Measurements from ENCODE around the gene SNX18. TPM values are rescaled to one million over a fixed set of nuclear protein-coding genes. Genes with fewer than 3 reads are reported as not detected.
A peak's percentile ranks its signal among the peaks of the same experiment; 100 is the strongest.
"Not testable (repeated sequence)": the region's sequence is repeated elsewhere in the genome, so short reads cannot be mapped to it uniquely, and the experiment has no call there.

The SNX18 gene
- polyA plus RNA-seq (ENCODE audit: insufficient read length in 10 of 10): 10 to 100 TPM; 27.1 to 40.3 (median 34.6) TPM
- long read RNA-seq, donor 1, full-length matches to known transcripts: 11 of 29 reads
- long read RNA-seq, donor 1, partial matches to known transcripts: 7 of 29 reads
- long read RNA-seq, donor 1, other reads (novel, unspliced or antisense): 11 of 29 reads
- long read RNA-seq, donor 2, full-length matches to known transcripts: 11 of 37 reads
- long read RNA-seq, donor 2, partial matches to known transcripts: 20 of 37 reads
- long read RNA-seq, donor 2, other reads (novel, unspliced or antisense): 6 of 37 reads
- long read RNA-seq, donor 3: 0 reads
- long read RNA-seq, donor 4, full-length matches to known transcripts: 10 of 10 reads
- long read RNA-seq, donor 4, partial matches to known transcripts: 0 of 10 reads
- long read RNA-seq, donor 4, other reads (novel, unspliced or antisense): 0 of 10 reads
- long read RNA-seq, donor 5, full-length matches to known transcripts: 22 of 22 reads
- long read RNA-seq, donor 5, partial matches to known transcripts: 0 of 22 reads
- long read RNA-seq, donor 5, other reads (novel, unspliced or antisense): 0 of 22 reads
- long read RNA-seq, donor 6, full-length matches to known transcripts: 11 of 11 reads
- long read RNA-seq, donor 6, partial matches to known transcripts: 0 of 11 reads
- long read RNA-seq, donor 6, other reads (novel, unspliced or antisense): 0 of 11 reads
- long read RNA-seq, donor 7, full-length matches to known transcripts: 9 of 14 reads
- long read RNA-seq, donor 7, partial matches to known transcripts: 0 of 14 reads
- long read RNA-seq, donor 7, other reads (novel, unspliced or antisense): 5 of 14 reads
- long read RNA-seq, donor 8, full-length matches to known transcripts: 16 of 22 reads
- long read RNA-seq, donor 8, partial matches to known transcripts: 0 of 22 reads
- long read RNA-seq, donor 8, other reads (novel, unspliced or antisense): 6 of 22 reads
- long read RNA-seq, donor 9, partial matches to known transcripts: 0 of 2 reads
- long read RNA-seq, donor 9, other reads (novel, unspliced or antisense): 0 of 2 reads

DNA sequence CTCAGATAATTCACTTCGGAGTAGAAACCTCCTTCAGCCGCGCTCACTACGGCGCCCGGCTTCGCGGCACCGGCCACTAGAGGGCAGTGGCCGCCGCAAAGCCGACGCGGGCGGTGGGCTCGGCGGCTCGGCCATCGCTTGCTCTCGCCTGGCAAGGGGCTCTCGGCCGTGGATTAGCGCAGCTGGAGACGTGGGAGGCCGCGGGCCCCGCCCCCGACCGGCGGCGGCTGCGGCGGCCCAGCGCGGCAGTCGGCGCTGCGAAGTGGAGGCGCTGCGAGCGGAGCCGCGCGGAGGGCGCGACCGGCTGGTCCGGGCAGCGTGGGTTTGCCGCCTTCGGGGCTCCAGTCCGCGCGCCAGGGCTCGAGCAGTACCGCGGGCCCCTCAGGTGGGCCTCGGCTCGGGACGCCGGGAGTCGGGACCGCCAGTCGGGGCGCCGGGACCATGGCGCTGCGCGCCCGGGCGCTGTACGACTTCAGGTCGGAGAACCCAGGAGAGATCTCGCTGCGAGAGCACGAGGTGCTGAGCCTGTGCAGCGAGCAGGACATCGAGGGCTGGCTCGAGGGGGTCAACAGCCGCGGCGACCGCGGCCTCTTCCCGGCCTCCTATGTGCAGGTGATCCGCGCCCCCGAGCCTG is at the start of gene SNX18:
TSS of gene SNX18 (plus strand) at position 248 of the 634 bp plus-strand sequence. CDS start at position 442, 194 bp downstream.
- peak; percentile 93 to 96 (median 95) for DNase-seq

DNA sequence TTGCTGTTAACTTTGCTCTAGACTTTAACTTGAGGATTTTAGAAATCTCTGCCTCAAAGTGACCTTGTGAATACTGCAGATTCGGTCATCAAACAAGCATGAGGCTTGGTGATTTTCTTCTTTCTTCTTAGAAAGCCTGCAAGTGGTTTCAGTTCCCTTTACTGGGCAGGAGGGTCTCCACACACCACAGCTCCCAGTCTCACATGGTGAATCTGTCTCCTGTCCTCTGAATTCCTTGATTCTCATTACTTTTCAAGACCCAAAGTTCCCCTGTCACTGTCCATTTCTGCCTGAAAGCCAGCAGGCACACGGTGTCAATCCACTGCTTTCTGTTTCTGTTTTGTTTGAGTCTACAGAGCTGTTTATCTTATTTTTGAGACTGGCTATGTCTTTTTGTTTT is 47.9 kb upstream of the SNX18 start:
- DNase-seq: no peak

DNA sequence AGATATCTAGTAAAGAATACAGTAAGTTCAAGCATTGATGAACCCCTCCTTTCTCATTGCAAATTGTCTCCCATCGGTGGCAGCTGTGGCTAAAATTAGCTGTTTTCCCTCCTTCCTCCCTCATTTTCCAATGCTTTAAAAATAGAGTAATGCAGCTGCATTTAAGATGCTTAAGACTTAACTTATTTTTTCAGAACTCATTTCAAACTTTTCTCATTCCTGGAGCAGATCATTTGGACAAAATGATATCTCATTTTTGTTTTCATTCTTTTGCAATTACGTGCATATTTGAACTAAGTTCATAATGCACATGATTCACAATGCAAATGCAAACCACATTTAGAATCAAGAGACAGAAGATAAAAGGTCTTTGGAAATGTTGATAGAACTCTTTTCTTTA is 47.4 kb upstream of the SNX18 start:
- DNase-seq: peak; percentile 65 to 83 (median 81)

DNA sequence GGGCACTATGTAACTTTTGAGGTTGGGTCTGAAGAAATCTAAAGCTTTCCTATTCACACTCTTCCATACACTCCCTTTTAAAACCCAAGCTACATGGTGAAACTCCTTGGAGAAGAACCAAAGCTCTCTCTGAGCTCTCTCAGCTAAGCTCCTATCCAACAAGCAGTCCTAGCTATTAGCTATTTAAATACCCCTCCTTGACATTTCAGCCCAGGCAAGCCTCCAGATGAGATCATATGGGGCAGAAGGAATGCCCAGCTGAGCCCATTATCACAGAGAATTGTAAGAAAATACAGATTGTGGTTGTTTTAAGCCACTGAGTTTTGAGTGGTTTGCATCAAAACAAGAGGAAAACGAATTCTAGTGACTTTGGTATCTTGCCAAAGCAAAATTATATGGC is 46.9 kb upstream of the SNX18 start:
- DNase-seq: peak in 2 of 3 donors; percentile 47 to 56

DNA sequence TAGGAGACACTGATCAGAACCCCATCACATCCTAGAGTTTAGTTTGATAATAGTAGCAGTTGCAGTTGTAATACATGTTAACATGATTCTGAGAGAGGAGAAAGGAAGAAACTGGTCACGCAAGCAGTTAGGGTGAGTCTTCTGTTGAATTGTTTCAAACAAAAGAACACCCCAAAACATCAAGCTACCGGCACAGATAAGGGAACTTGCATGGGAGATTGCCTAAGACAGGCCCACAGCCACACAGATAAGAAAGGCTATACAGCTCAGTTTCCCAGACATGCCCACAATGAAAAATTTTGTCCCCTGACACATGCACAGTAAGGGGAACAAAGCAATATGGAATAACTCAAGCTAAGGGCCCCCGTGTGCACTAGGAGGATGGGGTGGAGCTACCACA is 46.2 kb upstream of the SNX18 start:
- DNase-seq: no peak

DNA sequence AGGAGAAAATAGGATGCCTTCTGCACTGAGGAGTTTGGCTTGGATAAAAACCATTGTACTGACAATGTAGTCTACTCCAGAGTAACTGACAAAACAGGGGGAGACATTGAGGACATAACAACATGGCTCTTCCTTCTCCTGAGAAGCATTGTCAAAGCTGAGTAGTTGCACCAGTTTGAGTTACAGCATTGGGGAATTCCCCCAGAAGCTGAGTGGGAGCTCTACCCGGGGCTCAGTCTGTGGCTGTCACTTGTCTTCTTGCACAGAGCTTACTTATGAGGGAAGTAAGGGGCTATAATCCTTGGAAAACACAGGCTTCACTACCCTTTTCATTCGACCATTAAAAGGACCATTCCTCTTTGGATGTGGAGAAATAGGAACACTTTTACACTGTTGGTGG is 40.9 kb upstream of the SNX18 start:
- no peak for DNase-seq

DNA sequence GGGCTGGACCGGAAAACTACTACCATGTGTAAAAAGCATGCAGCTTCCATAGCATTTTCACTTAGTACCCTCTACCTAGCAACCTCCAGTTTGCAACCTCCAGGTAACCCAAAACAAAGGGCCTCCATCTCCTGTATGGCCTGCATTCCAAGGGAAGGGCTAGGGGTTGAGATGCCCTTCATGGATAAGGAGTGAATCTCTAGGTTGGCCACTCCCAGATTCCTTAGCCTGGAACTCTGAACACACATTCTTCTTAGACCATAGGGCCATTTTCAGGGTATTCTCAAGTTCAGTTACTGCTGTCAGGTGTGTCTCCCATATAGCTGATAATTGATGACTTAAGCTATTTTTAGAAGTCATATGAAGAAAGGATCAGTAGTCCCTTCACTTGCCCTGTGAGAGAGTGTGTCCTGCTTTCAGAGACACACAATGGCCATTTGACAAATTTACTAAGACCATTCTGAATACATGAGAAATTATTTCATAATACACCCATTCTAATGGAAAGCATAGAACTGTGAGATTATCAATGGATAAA is 39.5 kb upstream of the SNX18 start:
- DNase-seq: no peak

DNA sequence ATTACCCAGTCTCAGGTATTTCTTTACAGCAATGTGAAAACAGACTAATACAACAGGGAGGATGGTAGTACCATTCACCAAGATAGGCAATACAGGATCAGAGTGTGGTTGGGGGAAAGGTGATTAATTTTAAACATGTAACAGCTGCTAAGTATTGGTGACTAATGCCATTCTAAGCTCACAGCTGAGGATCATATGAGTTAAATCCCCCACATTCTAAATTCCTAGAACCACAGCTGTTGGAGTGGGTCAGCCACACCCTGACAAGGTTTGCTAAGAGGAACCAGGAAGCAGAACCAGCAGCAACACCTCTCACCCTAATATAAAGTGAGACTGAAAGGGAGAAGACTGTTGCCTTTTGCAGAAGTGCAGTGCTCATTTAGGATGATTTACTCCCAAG is 37.3 kb upstream of the SNX18 start:
- peak in 1 of 3 donors; percentile 52 for DNase-seq

GRCh38 chr5:54484219-54484894 is 33.2 kb upstream of the SNX18 start:
- DNase-seq: no peak

DNA sequence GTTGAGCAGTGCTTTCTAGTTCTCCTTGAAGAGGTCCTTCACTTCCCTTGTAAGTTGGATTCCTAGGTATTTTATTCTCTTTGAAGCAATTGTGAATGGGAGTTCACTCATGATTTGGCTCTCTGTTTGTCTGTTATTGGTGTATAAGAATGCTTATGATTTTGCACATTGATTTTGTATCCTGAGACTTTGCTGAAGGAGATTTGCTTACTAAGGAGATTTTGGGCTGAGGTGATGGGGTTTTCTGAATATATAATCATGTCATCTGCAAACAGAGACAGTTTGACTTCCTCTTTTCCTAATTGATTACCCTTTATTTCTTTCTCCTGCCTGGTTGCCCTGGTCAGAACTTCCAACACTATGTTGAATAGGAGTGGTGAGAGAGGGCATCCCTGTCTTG is 31.9 kb upstream of the SNX18 start:
- DNase-seq: not testable (repeated sequence)

DNA sequence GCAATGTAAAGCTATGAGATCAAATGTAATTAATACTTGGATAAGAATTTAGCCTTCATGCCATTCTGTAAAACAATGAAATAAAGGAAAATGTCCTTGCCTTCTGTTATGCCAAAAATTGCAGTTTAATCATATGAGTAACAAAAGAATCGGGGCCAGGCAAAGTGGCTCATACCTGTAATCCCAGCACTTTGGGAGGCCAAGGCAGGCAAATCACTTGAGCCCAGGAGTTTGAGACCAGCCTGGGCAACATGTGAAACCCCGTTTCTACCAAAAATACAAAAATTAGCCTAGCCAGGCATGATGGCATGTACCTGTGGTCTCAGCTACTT is 27.9 kb upstream of the SNX18 start:
- DNase-seq: not testable (repeated sequence)

GRCh38 chr5:54491326-54491725 is 26.2 kb upstream of the SNX18 start:
- no peak for DNase-seq

DNA sequence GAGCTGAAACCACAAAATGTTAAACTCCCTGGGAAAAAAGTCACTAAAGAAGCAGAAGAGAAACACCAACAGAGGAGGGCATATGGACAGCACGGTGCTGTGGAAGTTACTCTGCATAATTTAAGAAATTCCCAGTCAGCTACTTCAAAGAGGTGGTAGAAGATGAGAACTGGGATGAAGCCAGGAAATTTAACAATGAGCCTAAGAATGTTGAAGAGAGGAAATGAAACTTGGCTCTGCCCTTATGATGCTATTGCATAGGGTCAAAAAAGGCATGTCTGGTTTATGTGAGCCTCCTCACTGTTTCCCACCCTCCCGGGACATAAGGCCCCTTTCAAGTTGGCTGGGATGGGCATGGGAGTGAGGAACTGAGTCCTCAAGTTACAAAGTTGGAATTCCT is 25.4 kb upstream of the SNX18 start:
- DNase-seq: no peak

DNA sequence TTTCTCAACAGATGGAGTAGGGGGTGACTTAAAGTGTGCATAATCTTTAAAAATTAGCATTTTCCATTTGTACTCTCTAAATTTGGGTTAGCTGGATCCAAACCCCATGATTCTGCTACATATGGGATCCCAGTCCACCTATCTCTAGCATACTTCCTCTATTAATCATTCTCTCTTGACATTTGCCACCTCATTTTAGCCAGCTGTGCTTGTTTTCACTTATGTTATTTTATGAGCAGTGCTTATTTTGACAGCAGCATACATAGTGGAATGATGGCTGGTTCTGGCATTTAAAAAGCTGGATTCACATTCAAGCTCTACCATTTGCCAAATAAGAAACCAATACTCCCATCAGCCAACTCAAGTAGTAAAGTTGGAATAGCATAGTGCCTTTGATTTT is 22.5 kb upstream of the SNX18 start:
- DNase-seq: no peak

DNA sequence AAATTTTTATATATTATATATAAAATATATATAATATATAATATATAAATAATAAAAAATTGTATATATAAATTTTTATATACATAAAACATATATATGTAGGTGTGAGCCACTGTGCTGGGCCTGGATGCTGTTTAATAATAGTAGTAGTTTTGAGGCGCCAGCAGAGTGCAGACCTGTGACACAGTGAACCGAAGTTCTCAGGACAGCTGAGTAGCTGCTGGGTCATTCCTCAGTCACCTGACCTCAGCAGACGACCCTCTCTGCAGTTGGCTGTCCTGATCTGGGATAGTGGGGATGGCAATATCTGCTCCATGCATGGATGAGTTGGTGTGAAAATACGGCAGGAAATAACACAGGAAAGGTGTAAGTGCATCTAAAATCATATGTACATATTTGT is 3.3 kb upstream of the SNX18 start:
- DNase-seq: no peak

DNA sequence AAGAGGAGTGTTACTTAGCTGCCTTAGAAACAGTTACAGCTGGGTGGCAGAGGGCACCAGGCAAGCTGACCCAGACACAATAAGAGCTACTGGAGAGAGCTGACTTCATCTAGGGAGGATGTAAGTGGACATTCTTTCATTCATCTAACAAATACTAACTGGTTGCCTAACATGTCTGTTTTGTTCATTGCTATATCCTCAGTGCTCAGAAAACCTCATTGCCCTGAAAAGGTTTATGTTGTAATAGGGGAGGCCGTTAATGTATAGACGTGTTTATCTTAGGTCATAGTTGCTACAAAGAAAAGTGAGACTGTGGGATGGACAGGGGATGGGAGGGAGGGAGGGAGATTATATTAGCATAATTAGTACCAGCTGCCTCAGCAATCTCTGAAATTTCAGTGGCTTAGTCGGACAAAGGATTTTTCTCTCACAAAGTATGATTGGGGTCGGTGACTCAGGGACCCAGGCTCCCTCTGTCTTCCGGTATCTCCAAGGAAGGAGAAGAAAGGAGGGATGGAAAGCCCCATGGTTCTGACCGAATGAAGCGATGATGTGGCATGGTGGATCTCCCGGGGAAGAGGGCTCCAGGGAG is 2.6 kb upstream of the SNX18 start:
- DNase-seq: peak in 1 of 3 donors; percentile 64

DNA sequence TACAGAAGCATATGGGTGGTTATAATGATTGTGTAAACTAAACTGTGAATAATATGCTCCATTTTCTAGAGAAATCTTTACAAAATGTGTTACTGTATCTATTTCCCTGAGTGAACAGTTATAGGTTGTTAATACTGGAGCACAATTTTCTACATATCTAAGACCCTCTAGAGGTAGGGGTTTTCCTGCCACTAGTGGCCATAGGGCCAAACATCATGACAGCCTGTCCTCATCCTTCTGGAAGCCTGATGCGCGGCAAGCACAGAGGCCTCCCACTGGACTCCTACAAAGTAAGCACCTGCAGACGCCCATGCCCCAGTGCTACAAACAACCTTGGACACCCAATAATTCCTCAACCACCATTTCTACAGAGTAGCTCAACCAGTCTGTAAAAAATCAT is 1.9 kb upstream of the SNX18 start:
- DNase-seq: no peak

GRCh38 chr5:54516051-54516655 is 1.4 kb upstream of the SNX18 start:
- DNase-seq: no peak

DNA sequence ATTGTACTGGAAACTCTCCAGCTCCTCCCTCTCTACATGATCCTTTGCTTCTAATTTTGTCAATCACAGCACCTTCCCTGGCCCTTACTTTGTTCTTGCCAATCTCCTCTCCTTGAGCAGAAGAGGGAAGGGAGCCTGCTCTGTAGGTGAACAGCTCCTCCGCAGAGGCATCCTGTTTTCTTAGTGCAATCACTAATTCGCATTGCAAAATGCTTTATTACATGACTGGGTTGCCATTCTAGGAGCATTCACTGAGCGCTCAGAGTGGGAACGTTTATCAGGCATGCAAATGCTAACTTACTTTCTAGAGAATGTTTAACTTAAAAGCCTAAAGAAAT is 416 bp upstream of the SNX18 start:
- no peak for DNase-seq

GRCh38 chr5:54518146-54518817 is 723 bp downstream of the SNX18 start:
- peak in 1 of 3 donors; percentile 85 for DNase-seq
